Peyer's patch (tissue), 4 donors: Measurements from ENCODE around the gene ZFYVE19.

Experiments
- CTCF ChIP-seq, 6 experiments: fragments of 450-650 bp in 4 of 6; fragments of 200-600 bp in 2 of 6; sonication (generic) in 1 of 6; IDR thresholded peaks; one replicate each; pipeline ENCODE4 v1.5.1; 2017 to 2019; ENCODE audit warnings: antibody characterized with exemption in 6 of 6, mild to moderate bottlenecking in 3 of 6, moderate library complexity in 1 of 6
- POLR2A ChIP-seq, 2 donors: fragments of 450-650 bp; IDR thresholded peaks; one replicate each; pipeline ENCODE4 v1.5.1; 2017; ENCODE audit warnings: antibody characterized with exemption in 2 of 2, mild to moderate bottlenecking in 2 of 2, moderate library complexity in 2 of 2

- TF ChIP-seq CTCF (IDR thresholded peaks at IDR 0.05) (no peak), POLR2A (IDR thresholded peaks at IDR 0.05) (no peak)
Observed at GRCh38 chr15:40843261-40843884, 36.5 kb downstream of the ZFYVE19 start.
